Body of pancreas (tissue), 4 donors: ENCODE data around the gene GGT6. TPM values are rescaled to one million over a fixed set of nuclear protein-coding genes. Genes with fewer than 3 reads are reported as not detected.

Experiments used
- ATAC-seq: fragments of 150-250 bp; one replicate; pipeline ENCODE4 v1.9.1; 2016
- DNase-seq, 4 donors: peaks; one replicate each; pipeline ENCODE4 v3.0.0-alpha.2; 2019
- H3K27ac ChIP-seq, 4 donors: fragments of 200-600 bp; sonication (generic); 1 replicate in 3 of 4; 2 replicates in 1 of 4; pipeline versions ENCODE4 v1.5.1 to v1.6.1; 2016 to 2019; ENCODE audit warnings: mild to moderate bottlenecking in 1 of 4, mixed read lengths in 1 of 4, moderate library complexity in 1 of 4
- H3K27me3 ChIP-seq, 2 donors: fragments of 200-600 bp; sonication (generic); one replicate each; pipeline ENCODE4 v1.6.0; 2016; ENCODE audit warnings: mild to moderate bottlenecking in 1 of 2
- H3K36me3 ChIP-seq, 2 donors: fragments of 200-600 bp; sonication (generic); replicated peaks in 1 of 2; 2 replicates each; pipeline ENCODE4 v1.5.1; 2016; ENCODE audit warnings: low read depth in 2 of 2; ENCODE audit not compliant: insufficient read depth in 1 of 2
- H3K4me1 ChIP-seq: fragments of 200-600 bp; sonication (generic); one replicate; pipeline ENCODE4 v1.6.0; 2016
- H3K4me3 ChIP-seq, 2 donors: fragments of 200-600 bp; sonication (generic); 1 replicate in 1 of 2; 2 replicates in 1 of 2; pipeline ENCODE4 v1.5.1; 2016 to 2019
- H3K9me3 ChIP-seq, 3 donors: fragments of 200-600 bp; sonication (generic); 1 replicate in 2 of 3; 2 replicates in 1 of 3; pipeline ENCODE4 v1.5.1; 2016
- POLR2A ChIP-seq, 3 donors: fragments of 450-650 bp; IDR thresholded peaks; one replicate each; pipeline ENCODE4 v1.6.1; 2016; ENCODE audit warnings: antibody characterized with exemption in 3 of 3, mild to moderate bottlenecking in 2 of 3
- WGBS, 2 donors: methylation state at CpG; one replicate each; pipeline ENCODE4 v1.1.5; 2017; 5-methylcytosine and 5-hydroxymethylcytosine counted together
- intact Hi-C: fragments of 100-400 bp; cut with DNase I; formaldehyde crosslinking; loops from one replicate; pipeline ENCODE4 v1.15.1; 2023
- total RNA-seq, 2 donors: library from RNA; depleted of rRNA; stranded (reverse); fragments of >200 nt; gene quantifications; one replicate each; pipeline ENCODE4 v1.1.0, GENCODE V29; 2016
- TF ChIP-seq, protein P1 (sequence below), 7 experiments: fragments of 450-650 bp in 4 of 7; fragments of 200-600 bp in 3 of 7; sonication (generic) in 3 of 7; IDR thresholded peaks; one replicate each; pipeline ENCODE4 v1.5.1; 2016 to 2019; ENCODE audit warnings: antibody characterized with exemption in 7 of 7

The GGT6 gene
- total RNA-seq, 2 donors from 2014 or later = 29.3 to 85.7 TPM

DNA sequence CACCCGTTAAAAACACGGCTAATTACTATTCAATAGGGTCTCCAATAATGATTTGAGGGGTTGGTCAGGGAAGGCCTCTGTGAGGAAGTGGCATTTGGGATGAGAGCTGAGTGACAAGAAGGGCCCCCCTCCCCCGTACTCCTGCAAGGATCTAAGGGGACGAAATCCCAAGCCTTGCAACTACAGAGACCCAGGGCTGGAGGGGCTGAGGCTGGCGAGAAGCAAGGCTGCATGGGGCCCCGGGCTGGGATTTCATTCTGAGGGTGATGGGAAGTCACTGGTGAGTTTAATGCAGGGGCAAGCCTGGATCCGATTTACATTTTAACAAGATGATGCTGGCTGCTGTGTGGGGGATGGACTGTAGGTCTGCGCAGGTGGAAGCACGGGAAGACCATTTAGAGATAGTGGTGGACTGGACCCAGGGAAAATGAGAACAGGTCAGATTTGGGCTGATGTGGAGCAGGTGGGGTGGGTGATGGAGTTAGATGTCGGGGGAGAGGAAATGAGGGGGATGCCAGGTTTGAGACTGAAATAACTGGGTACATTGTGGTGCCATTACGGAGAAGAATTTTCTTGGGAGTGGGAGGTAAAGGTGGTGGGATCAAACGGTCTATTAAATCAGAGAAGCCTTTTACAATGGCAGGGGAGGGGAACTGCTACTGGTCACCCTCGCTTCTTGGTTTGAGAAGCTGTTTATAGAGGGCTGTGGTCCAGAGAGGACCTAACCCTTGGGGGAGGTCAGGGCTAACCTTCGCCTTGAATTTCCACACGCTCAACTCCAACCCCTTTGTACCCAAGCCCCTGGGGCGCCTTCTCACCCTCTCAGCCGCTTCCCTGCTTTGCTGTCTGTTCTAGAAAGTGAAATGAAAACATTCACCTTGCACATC lies 4.3 kb downstream of the GGT6 start:
- Histone ChIP-seq H3K4me1 (peaks cover 53% of the 10 kb centered on the region), H3K9me3 (no peaks in the 10 kb centered on the region), H3K27ac (peak overlapping the region in 3 of 4 donors; percentile 42 to 88 (median 81)), H3K36me3 (peaks cover 7 to 14% of the 10 kb centered on the region in 2 donors), H3K4me3 (peak overlapping the region; percentile 34 to 77), H3K27me3 (no peaks in the 10 kb centered on the region)
- no peak for DNase-seq
- intact Hi-C loops = no loop called here
- TF ChIP-seq POLR2A (IDR thresholded peaks at IDR 0.05) = no peak
- TF ChIP-seq, protein P1, sequence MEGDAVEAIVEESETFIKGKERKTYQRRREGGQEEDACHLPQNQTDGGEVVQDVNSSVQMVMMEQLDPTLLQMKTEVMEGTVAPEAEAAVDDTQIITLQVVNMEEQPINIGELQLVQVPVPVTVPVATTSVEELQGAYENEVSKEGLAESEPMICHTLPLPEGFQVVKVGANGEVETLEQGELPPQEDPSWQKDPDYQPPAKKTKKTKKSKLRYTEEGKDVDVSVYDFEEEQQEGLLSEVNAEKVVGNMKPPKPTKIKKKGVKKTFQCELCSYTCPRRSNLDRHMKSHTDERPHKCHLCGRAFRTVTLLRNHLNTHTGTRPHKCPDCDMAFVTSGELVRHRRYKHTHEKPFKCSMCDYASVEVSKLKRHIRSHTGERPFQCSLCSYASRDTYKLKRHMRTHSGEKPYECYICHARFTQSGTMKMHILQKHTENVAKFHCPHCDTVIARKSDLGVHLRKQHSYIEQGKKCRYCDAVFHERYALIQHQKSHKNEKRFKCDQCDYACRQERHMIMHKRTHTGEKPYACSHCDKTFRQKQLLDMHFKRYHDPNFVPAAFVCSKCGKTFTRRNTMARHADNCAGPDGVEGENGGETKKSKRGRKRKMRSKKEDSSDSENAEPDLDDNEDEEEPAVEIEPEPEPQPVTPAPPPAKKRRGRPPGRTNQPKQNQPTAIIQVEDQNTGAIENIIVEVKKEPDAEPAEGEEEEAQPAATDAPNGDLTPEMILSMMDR (IDR thresholded peaks at IDR 0.05) = no peak
- no peak for ATAC-seq
- 61 to 62% methylated on average over 17 of the region's 17 CpGs for WGBS, 2 donors

DNA sequence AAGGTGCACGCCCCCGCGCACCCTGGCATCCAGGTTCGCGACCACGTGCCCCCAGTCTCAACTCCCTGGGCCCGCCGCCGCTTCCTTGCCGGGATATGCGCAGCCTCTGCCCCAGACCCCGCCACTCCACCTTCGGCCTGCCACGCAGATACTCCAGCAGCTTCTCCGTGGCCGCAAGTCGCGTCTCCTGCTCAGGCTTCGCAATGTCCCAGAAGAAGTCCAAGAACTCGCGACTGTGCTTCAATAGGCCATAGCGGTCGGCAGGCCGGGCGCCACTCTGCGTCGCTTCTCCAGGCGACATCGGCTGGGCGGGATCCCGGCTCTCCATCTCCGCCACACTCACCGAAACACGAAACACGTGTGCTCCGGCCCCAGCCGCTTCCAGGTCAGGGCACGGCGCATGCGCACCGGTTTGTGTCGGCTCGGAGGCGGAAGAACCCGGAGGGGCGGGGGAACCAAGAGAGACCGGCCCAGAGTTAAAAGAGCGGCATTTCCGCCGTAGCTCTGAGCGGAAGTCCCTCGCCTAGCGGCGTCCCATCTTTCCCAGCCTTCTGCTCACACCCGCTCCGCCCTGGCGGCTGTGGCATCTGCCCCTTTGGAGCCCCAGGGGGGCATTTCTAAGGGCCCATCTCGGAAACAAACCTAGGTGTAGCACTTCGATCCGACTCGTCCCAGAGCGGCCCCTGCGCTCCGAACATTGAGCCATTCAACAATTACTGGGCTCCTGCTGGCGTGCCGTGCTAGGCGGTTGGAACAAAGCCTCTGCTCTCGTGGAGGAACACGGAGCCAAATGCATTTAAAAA lies 5.2 kb downstream of the GGT6 start, which contains the start of gene MYBBP1A:
MYBBP1A (minus strand) TSS at position 388 of the 803 bp plus-strand sequence; CDS start at position 328, 60 bp downstream.
- ATAC-seq (peak; percentile 95), DNase-seq (peak; percentile 98)
- WGBS, 2 donors = 1% methylated on average over 14 to 68 of the region's 69 CpGs
- peak within 1 kb of the TSS; percentile 34 to 77 for H3K4me3 ChIP-seq
- peak within 1 kb of the TSS in 3 of 4 donors; percentile 42 to 88 (median 81) for H3K27ac ChIP-seq
- intact Hi-C loops = no loop called here
- H3K27me3 ChIP-seq = no peaks in the 10 kb centered on the region
- H3K36me3 ChIP-seq = peaks cover 7 to 17% of the 10 kb centered on the region in 2 donors
- H3K4me1 ChIP-seq = peaks cover 44% of the 10 kb centered on the region
- H3K9me3 ChIP-seq = no peaks in the 10 kb centered on the region
- peak; percentile 60 to 90 (median 86) for TF ChIP-seq POLR2A (IDR thresholded peaks at IDR 0.05)
- TF ChIP-seq, protein P1 (IDR thresholded peaks at IDR 0.05) = peak in 4 of 7 experiments; percentile 26 to 42 (median 38)

DNA sequence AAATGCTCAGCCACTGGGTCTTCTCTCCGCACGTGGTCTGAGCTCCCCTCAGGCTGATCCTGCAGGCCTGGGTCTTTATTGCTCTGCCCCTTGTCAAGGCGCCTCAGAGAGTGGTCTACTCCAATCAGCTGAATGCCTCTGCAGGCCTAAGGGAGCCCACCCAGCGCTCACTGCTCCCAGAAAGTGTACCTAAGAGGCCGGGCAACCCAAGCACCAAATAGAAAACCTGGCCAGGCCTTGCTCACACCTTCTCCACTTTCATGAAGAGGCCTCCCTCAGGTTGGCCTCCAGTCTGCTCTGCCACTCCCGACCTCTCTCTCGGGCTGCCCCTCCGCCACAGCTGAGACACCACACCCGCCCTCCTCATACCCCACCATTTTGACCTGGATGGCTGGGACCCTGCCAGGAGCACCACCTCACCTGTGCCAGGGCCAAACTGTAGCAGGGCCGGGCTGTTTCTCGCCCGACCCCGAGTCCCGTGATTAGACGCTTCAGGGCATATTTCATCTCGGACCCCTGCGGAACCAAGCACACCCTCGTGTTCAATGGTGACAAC lies 5.9 kb downstream of the GGT6 start:
- H3K4me1 ChIP-seq = peaks cover 41% of the 10 kb centered on the region

DNA sequence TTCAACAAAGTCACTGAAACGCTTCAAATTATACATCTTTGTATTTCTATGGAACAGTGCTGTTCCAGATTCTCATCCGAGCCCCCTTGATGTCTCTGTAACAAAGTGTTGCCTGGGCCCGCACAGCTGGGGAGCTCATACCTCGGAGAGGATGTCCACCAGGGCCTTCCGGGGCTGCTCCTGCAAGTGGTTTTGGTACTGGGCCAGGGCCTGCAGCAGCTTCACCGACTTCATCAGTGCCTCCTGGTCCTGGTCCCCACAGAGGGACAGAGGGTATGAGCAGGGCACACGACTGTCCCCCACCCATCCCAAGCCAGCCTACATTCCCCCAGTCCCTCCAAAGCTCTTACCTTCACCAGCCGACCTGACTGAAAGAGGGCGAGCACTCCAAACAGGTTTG lies 6.7 kb downstream of the GGT6 start:
- Histone ChIP-seq H3K4me1 (peaks cover 32% of the 10 kb centered on the region), H3K9me3 (no peaks in the 10 kb centered on the region), H3K27ac (no peak overlapping the region), H3K27me3 (no peaks in the 10 kb centered on the region), H3K4me3 (no peak overlapping the region), H3K36me3 (peaks cover 12 to 25% of the 10 kb centered on the region in 2 donors)
- DNase-seq = peak in 2 of 4 donors; percentile 8 to 15
- 73 to 75% methylated on average over 7 to 9 of the region's 9 CpGs for WGBS, 2 donors
- intact Hi-C loops = no loop called here
- TF ChIP-seq, protein P1 (IDR thresholded peaks at IDR 0.05) = no peak
- no peak for TF ChIP-seq POLR2A (IDR thresholded peaks at IDR 0.05)
- ATAC-seq = no peak

More for the DNA sequence above, 5.9 kb downstream of the GGT6 start:
- TF ChIP-seq POLR2A (IDR thresholded peaks at IDR 0.05) = no peak
- TF ChIP-seq, protein P1 (IDR thresholded peaks at IDR 0.05) = no peak
- ATAC-seq (no peak), DNase-seq (peak in 1 of 4 donors; percentile 21)
- H3K27ac ChIP-seq = peak overlapping the region in 1 of 4 donors; percentile 81
- WGBS, 2 donors = 13 to 35% methylated on average over 8 to 18 of the region's 18 CpGs
- peak overlapping the region; percentile 34 to 77 for H3K4me3 ChIP-seq
- no peaks in the 10 kb centered on the region for H3K27me3 ChIP-seq
- peaks cover 12 to 20% of the 10 kb centered on the region in 2 donors for H3K36me3 ChIP-seq
- H3K9me3 ChIP-seq = no peaks in the 10 kb centered on the region
- intact Hi-C loops = no loop called here
